ENCODE results near the gene FMN2. TPM values are rescaled to one million over a fixed set of nuclear protein-coding genes. Genes with fewer than 3 reads are reported as not detected.

FMN2 gene
- total RNA-seq, 1 donor from 2014 or later: under 0.01 TPM

GRCh38 chr1:240074908-240075307, 16.8 kb upstream of the FMN2 start:
- Histone ChIP-seq H3K4me3 (ENCODE audit: low read depth, low read length) (no peak overlapping the region), H3K36me3 (ENCODE audit: control insufficient read depth, insufficient read depth, low read length) (no peaks in the 10 kb centered on the region), H3K27me3 (ENCODE audit: control insufficient read depth, insufficient read depth, low read length) (no peaks in the 10 kb centered on the region)
- FAIRE-seq (no peak), DNase-seq (ENCODE audit: low read depth) (no peak)
- no peak for TF ChIP-seq CTCF (IDR thresholded peaks at IDR 0.05; ENCODE audit: insufficient read depth, low read length, severe bottlenecking)

GRCh38 chr1:240084337-240084736, 7.3 kb upstream of the FMN2 start:
- Histone ChIP-seq H3K36me3 (ENCODE audit: control insufficient read depth, insufficient read depth, low read length) (no peaks in the 10 kb centered on the region), H3K27me3 (ENCODE audit: control insufficient read depth, insufficient read depth, low read length) (no peaks in the 10 kb centered on the region), H3K4me3 (ENCODE audit: low read depth, low read length) (no peak overlapping the region)
- DNase-seq (ENCODE audit: low read depth) (no peak), FAIRE-seq (no peak)
- no peak for TF ChIP-seq CTCF (IDR thresholded peaks at IDR 0.05; ENCODE audit: insufficient read depth, low read length, severe bottlenecking)

GRCh38 chr1:240084749-240085148, 6.9 kb upstream of the FMN2 start:
- FAIRE-seq: no peak
- H3K27me3 ChIP-seq (ENCODE audit: control insufficient read depth, insufficient read depth, low read length): no peaks in the 10 kb centered on the region
- H3K4me3 ChIP-seq (ENCODE audit: low read depth, low read length): no peak overlapping the region
- H3K36me3 ChIP-seq (ENCODE audit: control insufficient read depth, insufficient read depth, low read length): no peaks in the 10 kb centered on the region
- no peak for DNase-seq (ENCODE audit: low read depth)
- no peak for TF ChIP-seq CTCF (IDR thresholded peaks at IDR 0.05; ENCODE audit: insufficient read depth, low read length, severe bottlenecking)

- no peak for TF ChIP-seq CTCF (IDR thresholded peaks at IDR 0.05; ENCODE audit: insufficient read depth, low read length, severe bottlenecking)
- H3K4me3 ChIP-seq (ENCODE audit: low read depth, low read length): no peak overlapping the region
- H3K36me3 ChIP-seq (ENCODE audit: control insufficient read depth, insufficient read depth, low read length): no peaks in the 10 kb centered on the region
- DNase-seq (ENCODE audit: low read depth) (no peak), FAIRE-seq (no peak)
- H3K27me3 ChIP-seq (ENCODE audit: control insufficient read depth, insufficient read depth, low read length): peaks cover 2% of the 10 kb centered on the region
These were observed 5.0 kb upstream of the FMN2 start for GRCh38 chr1:240086726-240087125.

- TF ChIP-seq CTCF (IDR thresholded peaks at IDR 0.05; ENCODE audit: insufficient read depth, low read length, severe bottlenecking): no peak
- Histone ChIP-seq H3K4me3 (ENCODE audit: low read depth, low read length) (no peak overlapping the region), H3K36me3 (ENCODE audit: control insufficient read depth, insufficient read depth, low read length) (no peaks in the 10 kb centered on the region), H3K27me3 (ENCODE audit: control insufficient read depth, insufficient read depth, low read length) (peaks cover 6% of the 10 kb centered on the region)
- FAIRE-seq (no peak), DNase-seq (ENCODE audit: low read depth) (no peak)
These were observed 1.7 kb upstream of the FMN2 start for GRCh38 chr1:240090014-240090413.

- H3K4me3 ChIP-seq (ENCODE audit: low read depth, low read length): no peak overlapping the region
- H3K27me3 ChIP-seq (ENCODE audit: control insufficient read depth, insufficient read depth, low read length): peaks cover 6% of the 10 kb centered on the region
- H3K36me3 ChIP-seq (ENCODE audit: control insufficient read depth, insufficient read depth, low read length): no peaks in the 10 kb centered on the region
- no peak for TF ChIP-seq CTCF (IDR thresholded peaks at IDR 0.05; ENCODE audit: insufficient read depth, low read length, severe bottlenecking)
- DNase-seq (ENCODE audit: low read depth) (no peak), FAIRE-seq (no peak)
These were observed 604 bp upstream of the FMN2 start for GRCh38 chr1:240090957-240091600.

Data from bronchial epithelial cell (primary cell).